ENCODE measurements around the gene RAD18.
A peak's percentile ranks its signal among the peaks of the same experiment; 100 is the strongest.

The RAD18 gene

GRCh38 chr3:8867646-8868045 lies 95.6 kb downstream of the RAD18 start:
- DNase-seq: no peak

DNA sequence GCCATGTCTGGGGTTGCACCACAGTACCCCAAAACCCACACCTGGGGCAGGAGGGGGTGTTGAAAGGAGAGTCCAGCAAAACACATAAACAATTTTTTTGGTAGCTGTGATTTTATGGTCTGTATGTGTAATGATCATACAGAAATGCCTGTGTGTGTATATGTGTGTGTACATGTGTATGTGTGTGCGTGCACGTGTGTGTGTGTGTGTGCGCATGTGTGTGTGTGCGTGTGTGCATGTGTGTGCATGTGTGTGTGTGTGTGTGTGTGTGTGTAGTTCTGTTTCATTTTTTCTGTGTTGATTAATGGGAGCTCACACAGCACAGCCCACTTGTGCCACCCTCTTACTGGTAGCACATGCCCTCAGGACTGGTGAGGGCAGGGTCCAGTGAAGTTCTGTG lies 97.6 kb downstream of the RAD18 start:
- no peak for DNase-seq

- peak in 1 of 58 donors; percentile 10 for DNase-seq
These were observed 98.6 kb downstream of the RAD18 start for GRCh38 chr3:8864402-8865350.

GRCh38 chr3:8863891-8864290 lies 99.4 kb downstream of the RAD18 start:
- no peak for DNase-seq

- no peak for DNase-seq
These were observed 105.4 kb downstream of the RAD18 start for GRCh38 chr3:8857720-8858367.

- DNase-seq: no peak
These were observed 106.6 kb downstream of the RAD18 start for GRCh38 chr3:8856721-8857120.

DNA sequence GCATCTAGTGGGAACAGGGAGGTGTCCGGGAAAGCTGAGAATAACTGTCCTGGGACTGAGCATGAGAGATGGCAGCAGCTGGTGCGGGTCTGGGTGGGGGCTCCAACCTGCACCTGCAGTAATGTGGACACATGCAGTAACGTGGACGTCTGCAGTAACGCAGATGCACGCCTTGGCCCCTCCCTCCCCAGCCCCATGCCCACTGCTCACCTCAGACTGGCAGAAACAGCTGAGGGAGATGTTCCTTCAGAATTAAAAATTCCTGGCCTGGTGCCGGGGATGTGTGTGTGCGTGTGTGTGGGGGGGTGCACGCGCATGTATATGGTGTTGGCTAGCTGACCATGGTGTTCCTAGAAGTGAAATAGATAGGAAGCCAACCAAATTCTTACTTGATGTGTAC lies 107.2 kb downstream of the RAD18 start:
- DNase-seq: peak in 1 of 58 donors; percentile 30

GRCh38 chr3:8854656-8855055 lies 108.6 kb downstream of the RAD18 start:
- no peak for DNase-seq

DNA sequence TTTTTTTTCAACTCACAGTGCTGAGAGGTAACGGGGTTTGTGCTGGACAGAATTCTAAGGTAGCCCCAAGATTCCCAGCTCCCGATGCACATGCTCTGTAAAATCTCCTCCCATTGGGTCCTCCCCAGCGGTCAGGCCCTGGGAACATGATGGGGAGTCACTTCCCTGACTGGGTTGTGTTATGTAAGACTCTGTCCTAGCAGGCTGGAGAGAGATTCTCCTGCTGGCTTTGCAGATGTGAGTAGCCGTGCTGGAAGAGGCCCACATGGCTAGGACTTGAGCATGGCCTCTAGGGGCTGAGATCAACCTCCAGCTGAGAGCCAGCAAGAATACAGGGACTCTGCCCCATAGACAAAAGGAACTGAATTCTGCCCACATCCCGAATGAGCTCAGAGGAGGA lies 110.2 kb downstream of the RAD18 start:
- DNase-seq: no peak

GRCh38 chr3:8852511-8852910 lies 110.8 kb downstream of the RAD18 start:
- no peak for DNase-seq

- DNase-seq: no peak
These were observed 111.6 kb downstream of the RAD18 start for GRCh38 chr3:8851703-8852102.

DNA sequence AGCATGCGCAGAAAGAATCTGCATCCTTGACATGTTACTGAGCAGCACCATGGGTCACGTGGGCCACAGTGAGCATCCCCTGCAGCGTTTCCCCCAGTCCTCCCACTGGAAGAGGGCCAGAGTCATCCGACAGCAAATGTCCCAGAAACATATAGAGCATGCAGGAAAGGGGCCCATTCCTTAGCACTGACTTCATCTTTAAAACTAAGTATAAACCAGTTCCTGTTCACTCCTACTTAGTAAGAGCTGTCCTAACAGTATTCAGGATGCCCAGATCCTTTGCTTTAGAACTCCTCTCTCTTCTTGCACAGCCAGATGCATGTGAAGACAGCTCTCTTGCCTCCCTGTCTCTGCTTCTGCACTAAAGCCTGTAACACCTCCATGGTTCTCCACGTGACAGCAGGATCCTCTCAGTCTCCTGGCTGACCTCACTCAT lies 114.6 kb downstream of the RAD18 start:
- DNase-seq: no peak

- DNase-seq: no peak
These were observed 116.0 kb downstream of the RAD18 start for GRCh38 chr3:8847317-8847716.

GRCh38 chr3:8846176-8846575 lies 117.1 kb downstream of the RAD18 start:
- DNase-seq: no peak

DNA sequence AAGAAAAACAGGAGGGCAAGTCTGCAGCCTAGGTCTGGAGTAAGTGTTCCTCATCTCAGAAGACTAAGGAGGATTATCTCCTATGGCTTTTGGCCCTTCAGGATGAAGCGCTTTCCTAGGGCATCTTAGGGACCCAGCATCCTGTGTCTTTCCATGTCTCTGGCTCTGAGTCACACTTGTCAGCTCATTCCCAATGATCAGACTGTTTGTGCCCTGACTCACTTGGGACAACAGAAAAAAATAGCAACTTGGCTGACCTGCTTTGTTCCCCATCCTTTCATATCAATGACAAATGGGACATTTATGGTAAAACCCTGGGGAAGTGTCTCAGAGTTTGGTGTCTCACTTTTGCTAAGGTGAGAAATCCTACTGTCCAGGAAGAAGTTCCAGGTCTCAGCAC lies 117.6 kb downstream of the RAD18 start:
- DNase-seq: no peak

- no peak for DNase-seq
These were observed 119.9 kb downstream of the RAD18 start for GRCh38 chr3:8843347-8843746.

DNA sequence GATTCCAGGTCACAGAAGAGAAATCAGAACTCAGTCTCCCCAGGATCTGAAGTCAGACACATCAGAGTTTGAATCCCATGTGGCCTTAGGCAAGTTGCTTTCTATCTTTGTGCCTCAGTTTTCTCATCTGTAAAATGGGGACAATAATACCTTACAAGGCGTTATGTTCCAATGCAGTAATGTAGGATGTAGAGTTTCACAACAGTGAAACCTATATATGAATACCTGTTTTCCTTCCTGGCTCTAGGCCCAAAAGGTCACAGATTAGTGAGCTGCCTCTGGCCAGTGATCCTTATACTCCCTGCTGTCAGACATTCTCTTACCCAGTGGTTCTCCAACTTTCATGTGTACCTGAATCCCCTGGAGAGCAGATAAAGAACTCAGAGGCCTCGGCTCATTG lies 121.0 kb downstream of the RAD18 start:
- no peak for DNase-seq

GRCh38 chr3:8841472-8841871 lies 121.8 kb downstream of the RAD18 start:
- no peak for DNase-seq

- no peak for DNase-seq
These were observed 122.7 kb downstream of the RAD18 start for GRCh38 chr3:8840556-8840955.

DNA sequence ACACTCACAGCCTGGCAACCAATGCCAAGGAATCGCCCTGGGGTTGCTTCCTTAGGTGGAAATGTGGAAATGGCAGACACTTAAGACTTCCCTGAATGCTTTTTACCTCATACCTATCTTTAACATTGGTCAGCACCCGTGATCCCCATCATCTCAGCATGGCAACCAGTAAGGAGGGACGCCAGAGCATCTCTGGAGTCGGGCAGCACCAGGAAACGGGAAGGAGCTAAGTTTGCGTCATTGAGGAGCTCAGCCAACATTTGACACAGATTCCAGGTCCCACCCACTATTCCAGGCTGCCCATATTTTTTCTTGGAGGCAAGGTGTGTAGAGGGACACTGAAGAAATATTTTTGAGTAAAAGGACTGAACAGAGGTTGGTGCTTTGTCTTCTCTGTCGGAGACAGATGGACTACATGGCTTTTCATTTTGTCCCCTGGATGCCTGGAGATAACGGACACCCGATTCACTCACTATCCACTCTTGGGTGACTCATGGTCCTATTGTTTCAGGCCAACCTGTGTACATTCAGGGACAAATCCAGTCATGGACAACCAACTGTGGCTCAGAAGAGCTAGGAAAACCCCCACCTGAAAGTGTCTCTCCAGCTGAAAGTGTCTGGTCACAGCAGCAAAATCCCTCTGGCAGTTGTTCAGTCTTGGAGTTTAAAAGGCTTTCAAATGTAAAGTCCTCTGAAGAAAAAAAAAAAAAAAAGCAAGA lies 123.5 kb downstream of the RAD18 start:
- no peak for DNase-seq

DNA sequence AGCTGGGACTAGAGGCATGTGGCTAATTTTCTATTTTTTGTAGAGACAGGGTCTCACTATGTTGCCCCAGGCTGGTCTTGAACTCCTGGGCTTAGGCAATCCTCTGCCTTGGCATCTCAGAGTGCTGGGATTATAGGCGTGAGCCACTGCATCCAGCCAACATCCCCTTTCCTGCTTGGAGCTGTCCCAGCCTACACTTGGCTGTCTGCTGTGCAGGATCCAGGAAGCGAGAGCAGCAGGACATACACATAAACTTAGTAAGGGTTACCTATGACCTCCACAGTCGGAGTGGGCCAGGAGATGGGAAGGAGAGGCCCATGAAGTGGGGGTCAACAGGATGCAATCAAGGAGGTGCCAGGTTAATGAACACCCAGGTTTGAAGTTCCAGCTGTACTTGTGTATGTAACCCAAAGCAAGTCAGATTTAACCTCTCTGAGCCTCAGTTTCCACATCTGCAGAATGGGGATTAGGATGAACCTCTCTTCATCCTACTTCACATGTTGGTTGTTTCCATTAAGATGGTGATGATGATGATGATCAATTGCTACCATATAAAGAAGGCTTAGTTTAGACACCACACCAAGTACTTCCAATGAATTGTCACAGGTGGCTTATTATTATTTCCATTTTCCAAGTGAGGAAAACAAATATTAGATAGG lies 124.4 kb downstream of the RAD18 start:
- DNase-seq: no peak

DNA sequence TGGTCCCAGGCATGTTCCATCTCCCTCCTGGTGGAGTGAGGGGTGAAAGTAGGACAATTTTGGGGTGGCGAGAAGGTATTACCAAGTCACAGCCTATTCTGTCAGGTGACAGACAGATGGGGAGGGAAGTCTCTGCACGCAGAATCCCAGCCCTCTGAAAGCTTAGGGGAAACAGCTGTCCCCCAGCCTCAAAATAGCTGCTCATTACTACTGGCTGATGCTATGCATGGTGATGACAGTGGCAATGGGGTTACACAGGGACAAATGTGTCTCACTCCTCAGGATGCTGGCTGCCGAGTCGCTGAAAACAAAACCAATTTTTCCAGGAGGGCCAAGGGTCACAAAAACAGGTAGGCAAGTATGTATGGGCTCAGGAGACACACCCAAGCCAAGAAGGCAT lies 125.0 kb downstream of the RAD18 start:
- DNase-seq: no peak

Measured in anterior cingulate cortex (tissue), 58 donors.